ENCODE measurements around the gene SLC35C1. TPM values are rescaled to one million over a fixed set of nuclear protein-coding genes. Genes with fewer than 3 reads are reported as not detected.

Gene SLC35C1
- total and polyA plus RNA-seq, 2 of the 8 experiments (the other 6 are each of a cell fraction or from before 2014, with no cell fraction given), result 4.6 to 10.6 TPM

GRCh38 chr11:45771193-45771565, 33.8 kb upstream of the SLC35C1 start (continued):
- TF ChIP-seq PHF8 (conservative IDR thresholded peaks at IDR 0.05; ENCODE audit: low read depth, low read length), result no peak
- peak; percentile 70 to 82 (median 76) for TF ChIP-seq CTCF (IDR thresholded peaks at IDR 0.05; ENCODE audit: control extremely low read depth in 1 of 3, insufficient read depth in 1 of 3, low read depth in 1 of 3, low read length in 3 of 3)
- no peak for TF ChIP-seq CHD7 (IDR thresholded peaks at IDR 0.05; ENCODE audit: insufficient replicate concordance, low read length)
- no peak for TF ChIP-seq BCL11A (IDR thresholded peaks at IDR 0.05; ENCODE audit: low read depth in 2 of 2, low read length in 2 of 2)
- no peak for TF ChIP-seq JUN (IDR thresholded peaks at IDR 0.05; ENCODE audit: low read depth, low read length)
- no peak for TF ChIP-seq TAF1 (IDR thresholded peaks at IDR 0.05; ENCODE audit: low read depth, low read length)
- no peak for TF ChIP-seq USF2 (IDR thresholded peaks at IDR 0.05; ENCODE audit: low read length)
- no peak for TF ChIP-seq TAF7 (optimal IDR thresholded peaks at IDR 0.05; ENCODE audit: borderline replicate concordance, low read depth, low read length)

All from H1 (cell line).